Measurements from ENCODE around the gene LMNTD2.

Gene LMNTD2

GRCh38 chr11:567629-568292, 7.2 kb upstream of the LMNTD2 start:
- Histone ChIP-seq H3K9ac (ENCODE audit: low read length) (peak overlapping the region; percentile 79), H3K9me2 (ENCODE audit: low read depth, low read length) (no peaks in the 10 kb centered on the region), H3K4me2 (ENCODE audit: low read length) (peak overlapping the region; percentile 88), H3K4me1 (ENCODE audit: insufficient read depth, low read length, severe bottlenecking) (peaks cover 25% of the 10 kb centered on the region), H3K79me2 (ENCODE audit: insufficient read depth, low read length) (no peaks in the 10 kb centered on the region), H3K27ac (ENCODE audit: low read depth, low read length, poor library complexity, severe bottlenecking) (no peak overlapping the region), H3K9me3 (ENCODE audit: low read length) (no peaks in the 10 kb centered on the region), H2AFZ (ENCODE audit: low read length) (no peak overlapping the region), H4K20me1 (ENCODE audit: insufficient read depth, low read length) (no peaks in the 10 kb centered on the region), H3F3A (ENCODE audit: insufficient read depth, low read length) (no peaks in the 10 kb centered on the region), H3K27me3 (ENCODE audit: insufficient read depth, low read length) (peaks cover 5% of the 10 kb centered on the region; the same call in 1 of the 2 replicates), H3K36me3 (ENCODE audit: insufficient read depth, low read length) (no peaks in the 10 kb centered on the region; the same call in 1 of the 2 replicates), H3K4me3 (ENCODE audit: low read depth, low read length, poor library complexity, severe bottlenecking) (peak overlapping the region; percentile 74)
- TF ChIP-seq CTCF (IDR thresholded peaks at IDR 0.05; ENCODE audit: low read length), result no peak
- no peak for TF ChIP-seq EZH2 (IDR thresholded peaks at IDR 0.05; ENCODE audit: borderline replicate concordance, low read length)

GRCh38 chr11:567011-567628, 6.6 kb upstream of the LMNTD2 start:
- H3F3A ChIP-seq (ENCODE audit: insufficient read depth, low read length), result no peaks in the 10 kb centered on the region
- TF ChIP-seq CTCF (IDR thresholded peaks at IDR 0.05; ENCODE audit: low read length) (no peak), EZH2 (IDR thresholded peaks at IDR 0.05; ENCODE audit: borderline replicate concordance, low read length) (no peak)
- peak overlapping the region; percentile 88 for H3K4me2 ChIP-seq (ENCODE audit: low read length)
- H2AFZ ChIP-seq (ENCODE audit: low read length), result no peak overlapping the region
- peak overlapping the region; percentile 79; the same call in 1 of the 2 replicates for H3K9ac ChIP-seq (ENCODE audit: low read length)
- H3K79me2 ChIP-seq (ENCODE audit: insufficient read depth, low read length), result no peaks in the 10 kb centered on the region
- no peaks in the 10 kb centered on the region; the same call in 1 of the 2 replicates for H3K36me3 ChIP-seq (ENCODE audit: insufficient read depth, low read length)
- no peaks in the 10 kb centered on the region for H4K20me1 ChIP-seq (ENCODE audit: insufficient read depth, low read length)
- peaks cover 25% of the 10 kb centered on the region for H3K4me1 ChIP-seq (ENCODE audit: insufficient read depth, low read length, severe bottlenecking)
- no peaks in the 10 kb centered on the region for H3K9me3 ChIP-seq (ENCODE audit: low read length)
- peak overlapping the region; percentile 74 for H3K4me3 ChIP-seq (ENCODE audit: low read depth, low read length, poor library complexity, severe bottlenecking)
- H3K27me3 ChIP-seq (ENCODE audit: insufficient read depth, low read length), result peaks cover 5% of the 10 kb centered on the region; the same call in 1 of the 2 replicates
- no peaks in the 10 kb centered on the region for H3K9me2 ChIP-seq (ENCODE audit: low read depth, low read length)
- H3K27ac ChIP-seq (ENCODE audit: low read depth, low read length, poor library complexity, severe bottlenecking), result no peak overlapping the region

GRCh38 chr11:565921-566509, 5.5 kb upstream of the LMNTD2 start:
- Histone ChIP-seq H3K4me3 (ENCODE audit: low read depth, low read length, poor library complexity, severe bottlenecking) (no peak overlapping the region), H3K9me3 (ENCODE audit: low read length) (no peaks in the 10 kb centered on the region), H3K27me3 (ENCODE audit: insufficient read depth, low read length) (peaks cover 5% of the 10 kb centered on the region; the same call in 1 of the 2 replicates), H4K20me1 (ENCODE audit: insufficient read depth, low read length) (no peaks in the 10 kb centered on the region), H3K27ac (ENCODE audit: low read depth, low read length, poor library complexity, severe bottlenecking) (no peak overlapping the region), H3F3A (ENCODE audit: insufficient read depth, low read length) (no peaks in the 10 kb centered on the region), H3K36me3 (ENCODE audit: insufficient read depth, low read length) (no peaks in the 10 kb centered on the region; the same call in 1 of the 2 replicates), H3K9ac (ENCODE audit: low read length) (no peak overlapping the region), H3K79me2 (ENCODE audit: insufficient read depth, low read length) (no peaks in the 10 kb centered on the region), H2AFZ (ENCODE audit: low read length) (no peak overlapping the region), H3K9me2 (ENCODE audit: low read depth, low read length) (no peaks in the 10 kb centered on the region), H3K4me2 (ENCODE audit: low read length) (no peak overlapping the region; the same call in 1 of the 2 replicates), H3K4me1 (ENCODE audit: insufficient read depth, low read length, severe bottlenecking) (peaks cover 33% of the 10 kb centered on the region)
- TF ChIP-seq EZH2 (IDR thresholded peaks at IDR 0.05; ENCODE audit: borderline replicate concordance, low read length) (no peak), CTCF (IDR thresholded peaks at IDR 0.05; ENCODE audit: low read length) (peak; percentile 28; the same call in 1 of the 2 replicates)
